Measurements from ENCODE around the gene PRKAR1B.

PRKAR1B gene

DNA sequence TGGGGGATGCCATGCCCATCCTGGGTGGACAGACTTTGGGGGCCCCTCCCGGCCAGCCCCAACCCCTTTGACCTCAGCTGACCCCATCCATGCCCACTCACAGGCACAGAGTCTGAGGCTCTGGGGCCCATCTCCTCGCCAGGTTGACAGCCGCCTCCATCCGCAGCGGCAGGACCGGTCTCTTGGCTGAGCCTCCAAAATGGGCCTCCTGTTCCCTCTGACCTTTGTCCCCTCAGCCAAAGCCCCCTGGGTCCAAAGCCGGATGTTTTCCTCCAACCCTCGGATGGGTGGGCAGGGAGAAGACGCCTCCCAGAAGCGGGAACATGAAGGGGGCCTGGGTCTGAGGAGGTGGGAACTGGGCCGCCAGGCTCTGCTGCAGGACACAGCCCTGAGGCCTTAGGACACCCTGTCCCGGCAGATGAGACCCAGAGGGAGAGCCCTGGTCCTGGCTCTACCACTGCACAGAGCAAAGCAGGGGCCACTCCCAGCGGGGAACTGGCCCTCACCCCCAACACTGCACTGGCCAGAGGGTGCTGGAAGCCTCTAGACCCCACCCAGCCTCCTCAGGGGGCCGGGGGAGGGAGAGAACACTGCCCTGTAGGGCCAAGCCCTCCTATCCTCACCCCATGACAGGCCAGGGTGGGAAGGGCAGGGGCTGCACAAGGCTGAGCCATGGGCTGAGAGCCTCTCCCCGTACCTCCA is 220.0 kb downstream of the PRKAR1B start:
- Histone ChIP-seq H3K4me3 (ENCODE audit: low read length, poor library complexity, severe bottlenecking) (no peak overlapping the region), H3F3A (ENCODE audit: low read depth) (no peaks in the 10 kb centered on the region), H3K4me2 (ENCODE audit: low read depth, low read length, poor library complexity, severe bottlenecking) (no peak overlapping the region), H4K20me1 (ENCODE audit: insufficient read depth, low read length, poor library complexity, severe bottlenecking) (no peaks in the 10 kb centered on the region), H3K9me2 (replicated peaks; ENCODE audit: low read depth, low read length) (no peaks in the 10 kb centered on the region), H2AFZ (ENCODE audit: low read length) (no peak overlapping the region), H3K27me3 (ENCODE audit: insufficient read depth, low read length, poor library complexity, severe bottlenecking) (no peaks in the 10 kb centered on the region), H3K36me3 (ENCODE audit: insufficient read depth, low read length) (no peaks in the 10 kb centered on the region), H3K9ac (ENCODE audit: low read depth, low read length, poor library complexity, severe bottlenecking) (no peak overlapping the region), H3K4me1 (ENCODE audit: insufficient read depth, low read length, poor library complexity, severe bottlenecking) (no peaks in the 10 kb centered on the region), H3K79me2 (ENCODE audit: insufficient read depth, low read length) (no peaks in the 10 kb centered on the region), H3K9me3 (ENCODE audit: insufficient read depth, low read depth, low read length) (no peaks in the 10 kb centered on the region)
- TF ChIP-seq, protein P1, sequence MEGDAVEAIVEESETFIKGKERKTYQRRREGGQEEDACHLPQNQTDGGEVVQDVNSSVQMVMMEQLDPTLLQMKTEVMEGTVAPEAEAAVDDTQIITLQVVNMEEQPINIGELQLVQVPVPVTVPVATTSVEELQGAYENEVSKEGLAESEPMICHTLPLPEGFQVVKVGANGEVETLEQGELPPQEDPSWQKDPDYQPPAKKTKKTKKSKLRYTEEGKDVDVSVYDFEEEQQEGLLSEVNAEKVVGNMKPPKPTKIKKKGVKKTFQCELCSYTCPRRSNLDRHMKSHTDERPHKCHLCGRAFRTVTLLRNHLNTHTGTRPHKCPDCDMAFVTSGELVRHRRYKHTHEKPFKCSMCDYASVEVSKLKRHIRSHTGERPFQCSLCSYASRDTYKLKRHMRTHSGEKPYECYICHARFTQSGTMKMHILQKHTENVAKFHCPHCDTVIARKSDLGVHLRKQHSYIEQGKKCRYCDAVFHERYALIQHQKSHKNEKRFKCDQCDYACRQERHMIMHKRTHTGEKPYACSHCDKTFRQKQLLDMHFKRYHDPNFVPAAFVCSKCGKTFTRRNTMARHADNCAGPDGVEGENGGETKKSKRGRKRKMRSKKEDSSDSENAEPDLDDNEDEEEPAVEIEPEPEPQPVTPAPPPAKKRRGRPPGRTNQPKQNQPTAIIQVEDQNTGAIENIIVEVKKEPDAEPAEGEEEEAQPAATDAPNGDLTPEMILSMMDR (conservative IDR thresholded peaks at IDR 0.05; ENCODE audit: low read length), result no peak
- TF ChIP-seq EZH2phosphoT487 (IDR thresholded peaks at IDR 0.05; ENCODE audit: borderline replicate concordance), result no peak

DNA sequence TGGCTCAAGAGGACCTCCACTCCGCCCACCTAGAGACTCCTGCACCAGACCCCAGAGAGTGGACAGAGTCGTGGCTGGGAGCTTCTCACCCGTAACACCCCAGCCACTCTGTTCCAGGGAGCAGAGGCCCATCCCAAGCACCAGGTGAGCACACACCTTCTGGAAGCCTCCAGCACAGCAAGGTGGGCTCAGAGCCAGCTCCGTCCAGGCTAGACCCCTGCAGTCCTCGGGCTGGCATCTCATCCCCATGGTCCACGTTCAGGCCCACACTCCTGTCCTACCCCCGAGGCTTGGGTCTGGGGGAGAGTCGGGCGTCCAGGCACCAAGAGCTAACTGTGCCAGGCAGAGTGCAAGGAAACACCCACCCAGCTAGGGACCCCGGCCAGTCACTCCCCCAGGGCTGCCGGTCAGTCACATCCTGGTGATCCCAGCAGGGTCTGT is 220.7 kb downstream of the PRKAR1B start:
- H3F3A ChIP-seq (ENCODE audit: low read depth), result no peaks in the 10 kb centered on the region
- H3K79me2 ChIP-seq (ENCODE audit: insufficient read depth, low read length), result no peaks in the 10 kb centered on the region
- H3K9me3 ChIP-seq (ENCODE audit: insufficient read depth, low read depth, low read length), result no peaks in the 10 kb centered on the region
- H3K9ac ChIP-seq (ENCODE audit: low read depth, low read length, poor library complexity, severe bottlenecking), result no peak overlapping the region
- H3K9me2 ChIP-seq (replicated peaks; ENCODE audit: low read depth, low read length), result no peaks in the 10 kb centered on the region
- no peaks in the 10 kb centered on the region for H4K20me1 ChIP-seq (ENCODE audit: insufficient read depth, low read length, poor library complexity, severe bottlenecking)
- no peak for TF ChIP-seq EZH2phosphoT487 (IDR thresholded peaks at IDR 0.05; ENCODE audit: borderline replicate concordance)
- TF ChIP-seq, protein P1 (conservative IDR thresholded peaks at IDR 0.05; ENCODE audit: low read length), result no peak
- H3K4me3 ChIP-seq (ENCODE audit: low read length, poor library complexity, severe bottlenecking), result no peak overlapping the region
- H3K4me2 ChIP-seq (ENCODE audit: low read depth, low read length, poor library complexity, severe bottlenecking), result no peak overlapping the region
- H3K36me3 ChIP-seq (ENCODE audit: insufficient read depth, low read length), result no peaks in the 10 kb centered on the region
- no peaks in the 10 kb centered on the region for H3K27me3 ChIP-seq (ENCODE audit: insufficient read depth, low read length, poor library complexity, severe bottlenecking)
- no peak overlapping the region for H2AFZ ChIP-seq (ENCODE audit: low read length)
- H3K4me1 ChIP-seq (ENCODE audit: insufficient read depth, low read length, poor library complexity, severe bottlenecking), result no peaks in the 10 kb centered on the region

DNA sequence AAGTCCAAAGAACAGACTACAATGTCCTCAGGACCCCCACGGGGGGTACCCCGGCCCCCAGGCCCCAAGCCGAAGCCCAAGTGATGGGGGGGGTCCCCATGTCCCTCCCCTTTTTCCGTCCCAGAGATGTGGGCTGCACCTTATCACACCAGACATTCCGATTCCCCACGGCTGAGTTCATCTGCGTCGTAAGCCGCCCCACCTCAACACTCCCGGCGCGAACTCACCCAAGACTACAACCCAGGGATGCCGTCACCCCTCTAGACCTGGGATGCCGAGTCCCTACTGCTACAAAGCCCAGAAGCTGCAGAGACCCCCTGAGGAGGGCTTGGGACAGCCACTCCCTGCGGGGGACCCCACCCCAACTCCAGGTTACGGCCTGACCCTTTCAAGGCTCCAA is 221.9 kb downstream of the PRKAR1B start:
- H3F3A ChIP-seq (ENCODE audit: low read depth), result no peaks in the 10 kb centered on the region
- H3K27me3 ChIP-seq (ENCODE audit: insufficient read depth, low read length, poor library complexity, severe bottlenecking), result no peaks in the 10 kb centered on the region
- TF ChIP-seq, protein P1 (conservative IDR thresholded peaks at IDR 0.05; ENCODE audit: low read length), result no peak
- no peak for TF ChIP-seq EZH2phosphoT487 (IDR thresholded peaks at IDR 0.05; ENCODE audit: borderline replicate concordance)
- no peaks in the 10 kb centered on the region for H3K4me1 ChIP-seq (ENCODE audit: insufficient read depth, low read length, poor library complexity, severe bottlenecking)
- H2AFZ ChIP-seq (ENCODE audit: low read length), result no peak overlapping the region
- H3K79me2 ChIP-seq (ENCODE audit: insufficient read depth, low read length), result no peaks in the 10 kb centered on the region
- H3K36me3 ChIP-seq (ENCODE audit: insufficient read depth, low read length), result no peaks in the 10 kb centered on the region
- no peaks in the 10 kb centered on the region for H3K9me3 ChIP-seq (ENCODE audit: insufficient read depth, low read depth, low read length)
- H3K9ac ChIP-seq (ENCODE audit: low read depth, low read length, poor library complexity, severe bottlenecking), result no peak overlapping the region
- H4K20me1 ChIP-seq (ENCODE audit: insufficient read depth, low read length, poor library complexity, severe bottlenecking), result no peaks in the 10 kb centered on the region
- H3K4me2 ChIP-seq (ENCODE audit: low read depth, low read length, poor library complexity, severe bottlenecking), result no peak overlapping the region
- no peaks in the 10 kb centered on the region for H3K9me2 ChIP-seq (replicated peaks; ENCODE audit: low read depth, low read length)
- no peak overlapping the region for H3K4me3 ChIP-seq (ENCODE audit: low read length, poor library complexity, severe bottlenecking)

Data from Loucy (cell line).